ENCODE results near the gene DHRS13. TPM values are rescaled to one million over a fixed set of nuclear protein-coding genes. Genes with fewer than 3 reads are reported as not detected.
"Not testable (repeated sequence)": the region's sequence is repeated elsewhere in the genome, so short reads cannot be mapped to it uniquely, and the experiment has no call there.

DHRS13 gene
- total RNA-seq, 2 donors from 2014 or later = 21.3 to 25.3 TPM

GRCh38 chr17:28896884-28897768 is 5.8 kb downstream of the DHRS13 start, which contains the start of gene FLOT2:
Gene FLOT2 (minus strand): TSS chr17:28897733. CDS start chr17:28897574, 159 bp downstream.
- H3K36me3 Mint-ChIP-seq (ENCODE audit: insufficient read depth in 2 of 2) = peaks cover 8 to 22% of the 10 kb centered on the region in 2 donors
- peak within 1 kb of the TSS; percentile 95 to 99 for H3K4me3 Mint-ChIP-seq
- peaks cover 77% of the 10 kb centered on the region for H3K4me1 Mint-ChIP-seq (ENCODE audit: low read depth)
- H3K9me3 Mint-ChIP-seq = peaks cover 0 to 2% of the 10 kb centered on the region in 2 donors
- DNase-seq (peak; percentile 71 to 80), ATAC-seq (replicated peaks in 1 of 2) (peak; percentile 66 to 75)
- peak within 1 kb of the TSS; percentile 98 for H3K27ac Mint-ChIP-seq
- no peaks in the 10 kb centered on the region for H3K27me3 Mint-ChIP-seq (ENCODE audit: low read depth)

- peaks cover 7 to 22% of the 10 kb centered on the region in 2 donors for H3K36me3 Mint-ChIP-seq (ENCODE audit: insufficient read depth in 2 of 2)
These were observed 6.4 kb downstream of the DHRS13 start for GRCh38 chr17:28896491-28896883.

GRCh38 chr17:28895794-28896447 is 7.0 kb downstream of the DHRS13 start:
- H3K36me3 Mint-ChIP-seq (ENCODE audit: insufficient read depth in 2 of 2) = peaks cover 9 to 25% of the 10 kb centered on the region in 2 donors
- H3K27me3 Mint-ChIP-seq (ENCODE audit: low read depth) = no peaks in the 10 kb centered on the region
- H3K4me3 Mint-ChIP-seq = peak overlapping the region; percentile 95 to 99
- no peak for ATAC-seq (replicated peaks in 1 of 2)
- peak overlapping the region; percentile 98 for H3K27ac Mint-ChIP-seq
- H3K4me1 Mint-ChIP-seq (ENCODE audit: low read depth) = peaks cover 78% of the 10 kb centered on the region
- DNase-seq = no peak
- peaks cover 0 to 2% of the 10 kb centered on the region in 2 donors for H3K9me3 Mint-ChIP-seq

More at GRCh38 chr17:28896491-28896883, 6.4 kb downstream of the DHRS13 start:
- H3K27me3 Mint-ChIP-seq (ENCODE audit: low read depth) = no peaks in the 10 kb centered on the region
- H3K27ac Mint-ChIP-seq = peak overlapping the region; percentile 98
- DNase-seq (no peak), ATAC-seq (replicated peaks in 1 of 2) (no peak)
- H3K4me1 Mint-ChIP-seq (ENCODE audit: low read depth) = peaks cover 76% of the 10 kb centered on the region
- peaks cover 0 to 2% of the 10 kb centered on the region in 2 donors for H3K9me3 Mint-ChIP-seq
- H3K4me3 Mint-ChIP-seq = peak overlapping the region; percentile 95 to 99

- Mint-ChIP-seq H3K36me3 (ENCODE audit: insufficient read depth in 2 of 2) (peaks cover 6 to 15% of the 10 kb centered on the region in 2 donors), H3K4me3 (peak overlapping the region; percentile 98 to 99), H3K4me1 (ENCODE audit: low read depth) (peaks cover 70% of the 10 kb centered on the region), H3K27ac (peak overlapping the region; percentile 100)
- DNase-seq (peak; percentile 48 to 54), ATAC-seq (replicated peaks in 1 of 2) (peak; percentile 37 to 40)
- H3K9me3 Mint-ChIP-seq; H3K27me3 Mint-ChIP-seq (ENCODE audit: low read depth): not testable (repeated sequence)
These were observed 9.4 kb downstream of the DHRS13 start for GRCh38 chr17:28893248-28894183.

DNA sequence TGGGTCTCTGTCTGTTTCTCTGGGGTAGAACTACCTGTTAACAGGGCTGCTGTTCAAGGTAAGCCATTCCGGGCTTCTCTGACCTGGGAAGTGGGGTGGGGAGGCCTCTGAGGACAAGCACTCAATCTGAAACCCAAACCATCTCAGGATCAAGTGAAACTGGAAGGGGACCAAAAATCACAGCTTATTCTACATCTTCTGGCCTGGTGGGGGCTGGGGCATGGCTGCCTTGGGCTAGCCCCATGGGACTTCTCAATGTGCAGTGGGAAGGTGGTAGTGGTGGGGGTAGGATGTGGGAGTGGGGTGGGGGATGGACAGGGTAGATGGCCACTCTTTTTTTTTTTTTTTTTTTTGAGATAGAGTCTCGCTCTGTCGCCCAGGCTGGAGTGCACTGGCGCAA is 10.9 kb downstream of the DHRS13 start:
- peaks cover 59% of the 10 kb centered on the region for H3K4me1 Mint-ChIP-seq (ENCODE audit: low read depth)
- no peaks in the 10 kb centered on the region for H3K9me3 Mint-ChIP-seq
- ATAC-seq (replicated peaks in 1 of 2) = no peak
- peak overlapping the region; percentile 76 to 98 for H3K4me3 Mint-ChIP-seq
- H3K27ac Mint-ChIP-seq = peak overlapping the region; percentile 99
- peaks cover 3 to 15% of the 10 kb centered on the region in 2 donors for H3K36me3 Mint-ChIP-seq (ENCODE audit: insufficient read depth in 2 of 2)
- DNase-seq = no peak
- no peaks in the 10 kb centered on the region for H3K27me3 Mint-ChIP-seq (ENCODE audit: low read depth)

GRCh38 chr17:28891201-28891600 is 11.7 kb downstream of the DHRS13 start:
- peaks cover 61% of the 10 kb centered on the region for H3K4me1 Mint-ChIP-seq (ENCODE audit: low read depth)
- DNase-seq = no peak
- H3K9me3 Mint-ChIP-seq = no peaks in the 10 kb centered on the region
- ATAC-seq (replicated peaks in 1 of 2) = no peak
- no peaks in the 10 kb centered on the region for H3K27me3 Mint-ChIP-seq (ENCODE audit: low read depth)
- peak overlapping the region in 1 of 2 donors; percentile 76 for H3K4me3 Mint-ChIP-seq
- H3K27ac Mint-ChIP-seq = peak overlapping the region; percentile 99
- H3K36me3 Mint-ChIP-seq (ENCODE audit: insufficient read depth in 2 of 2) = peaks cover 3 to 15% of the 10 kb centered on the region in 2 donors

DNA sequence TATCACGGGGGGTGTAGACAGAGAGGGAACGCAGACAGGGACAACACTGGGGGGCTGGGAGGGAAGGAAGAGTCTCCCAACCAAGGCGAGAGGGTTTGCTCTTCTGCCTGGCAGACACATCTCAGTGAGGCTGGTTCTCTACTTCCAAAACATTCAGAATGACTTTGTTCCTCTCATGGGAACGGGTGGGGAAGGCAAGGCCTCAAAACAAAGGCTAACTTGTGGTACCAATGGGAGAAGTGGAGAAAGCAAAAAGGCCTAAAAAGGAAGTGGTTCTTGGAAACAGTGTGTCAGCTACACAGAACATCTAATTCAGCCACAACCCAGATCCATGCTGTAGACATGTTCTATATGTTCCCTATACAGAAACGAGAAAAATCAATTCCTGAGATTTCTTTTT is 12.9 kb downstream of the DHRS13 start:
- ATAC-seq (replicated peaks in 1 of 2) = no peak
- Mint-ChIP-seq H3K27me3 (ENCODE audit: low read depth) (no peaks in the 10 kb centered on the region), H3K36me3 (ENCODE audit: insufficient read depth in 2 of 2) (peaks cover 5 to 13% of the 10 kb centered on the region in 2 donors), H3K27ac (no peak overlapping the region), H3K4me1 (ENCODE audit: low read depth) (peaks cover 53% of the 10 kb centered on the region), H3K9me3 (no peaks in the 10 kb centered on the region), H3K4me3 (no peak overlapping the region)
- DNase-seq = no peak

DNA sequence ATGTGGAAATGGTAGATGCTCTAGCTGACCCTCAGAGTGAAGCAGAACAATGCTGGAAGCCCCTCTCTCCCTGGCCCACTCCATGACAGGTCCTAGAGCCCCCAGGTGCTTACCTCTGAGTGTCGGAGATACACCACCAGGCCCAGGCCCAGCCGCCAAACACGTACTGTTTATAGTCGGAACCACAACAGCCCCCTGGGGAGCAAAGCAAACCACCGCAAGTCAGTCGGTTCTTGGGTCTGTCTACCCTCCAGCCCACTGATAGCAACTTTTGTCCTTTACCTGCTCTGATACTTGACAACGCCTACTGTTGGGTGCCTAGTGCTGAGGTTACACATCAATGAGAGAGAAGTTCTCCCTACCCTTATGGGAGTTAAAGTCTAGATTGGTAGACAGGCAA is 14.0 kb downstream of the DHRS13 start:
- DNase-seq (no peak), ATAC-seq (replicated peaks in 1 of 2) (no peak)
- Mint-ChIP-seq H3K4me1 (ENCODE audit: low read depth) (peaks cover 50% of the 10 kb centered on the region), H3K27me3 (ENCODE audit: low read depth) (no peaks in the 10 kb centered on the region), H3K36me3 (ENCODE audit: insufficient read depth in 2 of 2) (peaks cover 5 to 13% of the 10 kb centered on the region in 2 donors), H3K27ac (peak overlapping the region; percentile 36), H3K4me3 (no peak overlapping the region), H3K9me3 (no peaks in the 10 kb centered on the region)

- Mint-ChIP-seq H3K27me3 (ENCODE audit: low read depth) (no peaks in the 10 kb centered on the region), H3K9me3 (no peaks in the 10 kb centered on the region), H3K4me1 (ENCODE audit: low read depth) (peaks cover 41% of the 10 kb centered on the region), H3K27ac (no peak overlapping the region), H3K4me3 (no peak overlapping the region), H3K36me3 (ENCODE audit: insufficient read depth in 2 of 2) (peaks cover 5 to 8% of the 10 kb centered on the region in 2 donors)
- no peak for DNase-seq
- ATAC-seq (replicated peaks in 1 of 2) = no peak
These were observed 14.9 kb downstream of the DHRS13 start for GRCh38 chr17:28887871-28888471.

DNA sequence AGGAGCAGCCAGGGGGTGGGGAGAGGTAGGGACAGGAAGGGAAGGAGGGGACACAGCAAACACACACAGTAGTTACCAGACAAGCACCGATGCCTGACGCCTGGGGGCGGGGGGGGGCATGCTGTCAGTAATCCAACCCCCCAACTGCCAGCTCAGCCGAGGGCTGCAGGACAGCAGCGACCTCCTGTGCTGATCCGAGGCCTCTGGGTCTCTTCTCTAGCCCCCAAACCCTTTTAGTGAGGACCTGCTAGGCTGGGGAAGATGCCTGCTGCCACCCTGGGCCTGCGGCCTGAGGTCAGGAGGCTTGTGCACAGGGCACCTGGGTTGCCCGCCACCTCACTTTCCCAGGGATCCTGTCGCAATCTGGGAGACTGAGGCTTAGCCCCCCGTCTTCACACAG is 16.9 kb downstream of the DHRS13 start:
- Mint-ChIP-seq H3K4me1 (ENCODE audit: low read depth) (peaks cover 24% of the 10 kb centered on the region), H3K4me3 (no peak overlapping the region), H3K27ac (no peak overlapping the region), H3K27me3 (ENCODE audit: low read depth) (no peaks in the 10 kb centered on the region), H3K36me3 (ENCODE audit: insufficient read depth in 2 of 2) (peaks cover 2 to 11% of the 10 kb centered on the region in 2 donors), H3K9me3 (no peaks in the 10 kb centered on the region)
- DNase-seq (no peak), ATAC-seq (replicated peaks in 1 of 2) (no peak)

DNA sequence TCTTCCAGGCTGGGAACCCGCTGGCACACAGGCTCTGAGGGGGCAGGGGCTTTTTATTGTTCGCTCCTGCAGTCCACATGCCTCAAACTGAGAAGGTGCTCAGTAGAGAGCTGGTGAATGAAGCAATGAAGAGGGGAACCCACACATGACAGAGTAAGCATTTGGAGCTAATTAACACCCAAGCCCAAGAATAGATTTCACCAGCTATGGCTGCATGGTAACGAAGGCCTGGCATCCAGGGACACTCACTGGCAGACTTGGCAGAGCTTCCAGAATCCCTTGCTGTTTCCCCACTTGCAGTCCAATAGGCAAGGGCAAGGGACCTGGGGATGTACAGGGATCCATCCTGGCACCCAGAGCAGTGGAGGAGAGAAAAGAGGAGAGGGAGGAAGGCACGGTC is 17.5 kb downstream of the DHRS13 start:
- DNase-seq (no peak), ATAC-seq (replicated peaks in 1 of 2) (no peak)
- Mint-ChIP-seq H3K36me3 (ENCODE audit: insufficient read depth in 2 of 2) (peaks cover 2 to 9% of the 10 kb centered on the region in 2 donors), H3K9me3 (no peaks in the 10 kb centered on the region), H3K27ac (no peak overlapping the region), H3K4me3 (no peak overlapping the region), H3K27me3 (ENCODE audit: low read depth) (no peaks in the 10 kb centered on the region), H3K4me1 (ENCODE audit: low read depth) (peaks cover 18% of the 10 kb centered on the region)
